ENCODE data around the gene PRKN.

DNA sequence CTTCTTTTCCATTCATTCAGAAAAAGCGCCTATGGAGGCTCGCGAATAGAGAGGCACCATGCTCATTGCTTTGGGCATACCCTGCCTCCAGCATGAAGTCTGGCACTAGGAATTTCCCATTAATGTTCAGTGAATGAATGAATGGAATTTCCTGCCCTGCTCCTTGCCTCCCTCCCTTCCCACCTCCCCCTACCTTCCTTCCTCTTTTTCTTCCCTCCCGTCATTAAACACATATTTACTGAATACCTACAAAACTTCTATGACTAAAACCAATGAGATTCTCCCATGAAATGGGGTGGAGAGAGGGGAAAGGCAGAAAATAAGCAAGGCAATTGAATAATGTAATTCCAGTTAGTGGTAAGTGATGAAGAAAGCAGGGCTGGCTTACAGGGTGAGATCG, 1239.9 kb downstream of the PRKN start:
- TF ChIP-seq EZH2 (optimal IDR thresholded peaks at IDR 0.05; ENCODE audit: low read depth, low read length) = no peak
- TF ChIP-seq, protein P1, sequence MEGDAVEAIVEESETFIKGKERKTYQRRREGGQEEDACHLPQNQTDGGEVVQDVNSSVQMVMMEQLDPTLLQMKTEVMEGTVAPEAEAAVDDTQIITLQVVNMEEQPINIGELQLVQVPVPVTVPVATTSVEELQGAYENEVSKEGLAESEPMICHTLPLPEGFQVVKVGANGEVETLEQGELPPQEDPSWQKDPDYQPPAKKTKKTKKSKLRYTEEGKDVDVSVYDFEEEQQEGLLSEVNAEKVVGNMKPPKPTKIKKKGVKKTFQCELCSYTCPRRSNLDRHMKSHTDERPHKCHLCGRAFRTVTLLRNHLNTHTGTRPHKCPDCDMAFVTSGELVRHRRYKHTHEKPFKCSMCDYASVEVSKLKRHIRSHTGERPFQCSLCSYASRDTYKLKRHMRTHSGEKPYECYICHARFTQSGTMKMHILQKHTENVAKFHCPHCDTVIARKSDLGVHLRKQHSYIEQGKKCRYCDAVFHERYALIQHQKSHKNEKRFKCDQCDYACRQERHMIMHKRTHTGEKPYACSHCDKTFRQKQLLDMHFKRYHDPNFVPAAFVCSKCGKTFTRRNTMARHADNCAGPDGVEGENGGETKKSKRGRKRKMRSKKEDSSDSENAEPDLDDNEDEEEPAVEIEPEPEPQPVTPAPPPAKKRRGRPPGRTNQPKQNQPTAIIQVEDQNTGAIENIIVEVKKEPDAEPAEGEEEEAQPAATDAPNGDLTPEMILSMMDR (IDR thresholded peaks at IDR 0.05; ENCODE audit: low read length) = no peak
